HG03558 (cell line): ENCODE measurements around the gene TXLNA.

Experiments used
- ATAC-seq: cut with Tn5 transposase; IDR thresholded peaks from one replicate; pipeline ENCODE4 v1.9.1; 2021; ENCODE audit warnings: moderate number of reproducible peaks; ENCODE audit not compliant: unreplicated experiment; ENCODE audit errors: extremely low read depth

The TXLNA gene

GRCh38 chr1:32208469-32208868 lies 29.0 kb downstream of the TXLNA start:
- no peak for ATAC-seq

GRCh38 chr1:32208891-32209328 lies 29.4 kb downstream of the TXLNA start, which contains the start of gene DCDC2B:
DCDC2B (plus strand) TSS chr1:32209089; CDS start chr1:32209094, 5 bp downstream.
- ATAC-seq: no peak

- ATAC-seq: no peak
These were observed 36.4 kb downstream of the TXLNA start for GRCh38 chr1:32215629-32216480.

GRCh38 chr1:32216566-32216965 lies 37.1 kb downstream of the TXLNA start:
- ATAC-seq: no peak

GRCh38 chr1:32219022-32219421 lies 39.5 kb downstream of the TXLNA start:
- ATAC-seq: no peak

GRCh38 chr1:32220746-32221580 lies 41.5 kb downstream of the TXLNA start:
- ATAC-seq: no peak

- no peak for ATAC-seq
These were observed 42.1 kb downstream of the TXLNA start for GRCh38 chr1:32221581-32221979.

GRCh38 chr1:32221980-32222755 lies 42.7 kb downstream of the TXLNA start, which contains the start of the genes EIF3I and TMEM234:
EIF3I (plus strand) TSS chr1:32222407; CDS start chr1:32222442, 35 bp downstream.
TMEM234 (minus strand) TSS chr1:32222353; CDS start chr1:32222322, 31 bp downstream.
- ATAC-seq: no peak

- ATAC-seq: no peak
These were observed 44.2 kb downstream of the TXLNA start for GRCh38 chr1:32223683-32224082.

- ATAC-seq: no peak
These were observed 44.8 kb downstream of the TXLNA start for GRCh38 chr1:32224285-32224684.

- no peak for ATAC-seq
These were observed 49.3 kb downstream of the TXLNA start for GRCh38 chr1:32228771-32229170.

- no peak for ATAC-seq
These were observed 52.5 kb downstream of the TXLNA start for GRCh38 chr1:32231843-32232432.

- no peak for ATAC-seq
These were observed 53.3 kb downstream of the TXLNA start for GRCh38 chr1:32232558-32233304.

GRCh38 chr1:32234792-32235191 lies 55.3 kb downstream of the TXLNA start:
- ATAC-seq: no peak

GRCh38 chr1:32239337-32239736 lies 59.9 kb downstream of the TXLNA start:
- no peak for ATAC-seq

- no peak for ATAC-seq
These were observed 60.3 kb downstream of the TXLNA start for GRCh38 chr1:32239790-32240139.

- no peak for ATAC-seq
These were observed 60.9 kb downstream of the TXLNA start for GRCh38 chr1:32240140-32240951.

- ATAC-seq: no peak
These were observed 61.7 kb downstream of the TXLNA start for GRCh38 chr1:32241001-32241763.
